PC-3 (cell line): ENCODE data around the gene SMIM33.

Experiments used
- EZH2 ChIP-seq: fragments of 300-600 bp; sonication (generic); IDR thresholded peaks from one replicate; pipeline ENCODE4 v1.6.1; 2017; ENCODE audit warnings: antibody characterized with exemption, mild to moderate bottlenecking, low read length; ENCODE audit not compliant: unreplicated experiment
- EZH2phosphoT487 ChIP-seq: fragments of 300-600 bp; sonication (generic); IDR thresholded peaks from 2 replicates; pipeline ENCODE4 v1.6.1; 2018; ENCODE audit warnings: mild to moderate bottlenecking, antibody characterized with exemption, low read length, borderline replicate concordance
- TF ChIP-seq, protein P1 (sequence below): fragments of 300-600 bp; sonication (generic); conservative IDR thresholded peaks from 2 replicates; pipeline ENCODE4 v1.5.1; 2017; ENCODE audit warnings: antibody characterized with exemption, low read depth, mild to moderate bottlenecking, low read length

DNA sequence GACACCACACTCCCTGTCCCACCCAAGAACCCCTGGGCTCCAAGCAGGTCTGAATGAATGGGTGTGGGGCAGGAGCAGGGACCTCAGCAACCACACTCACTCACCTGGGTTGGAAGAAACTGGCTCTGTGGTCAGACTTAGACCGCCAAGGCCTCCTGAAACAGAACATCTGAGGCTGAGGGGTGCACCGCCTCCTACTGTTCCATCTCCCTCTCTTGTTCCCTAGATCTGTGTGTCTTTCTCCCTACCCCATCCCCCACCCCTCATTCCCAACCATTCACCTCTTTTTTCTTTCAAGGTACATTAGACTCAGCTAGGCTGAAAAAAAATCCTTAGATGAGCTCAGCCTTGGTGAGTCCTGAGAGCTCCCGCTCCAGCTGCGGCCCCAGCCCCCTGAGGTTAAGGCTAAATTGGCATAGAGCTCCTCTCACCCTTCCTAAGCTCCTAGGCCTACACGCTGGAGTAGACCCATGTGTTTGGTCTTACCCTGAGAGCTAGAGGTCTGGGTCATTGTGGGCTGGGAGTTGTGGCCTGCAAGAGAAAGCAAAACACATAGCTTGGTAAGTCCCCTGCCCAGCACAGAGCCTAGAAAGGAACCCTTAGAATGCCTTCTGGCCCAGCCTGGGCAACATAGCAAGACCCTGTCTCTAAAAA lies 13.0 kb upstream of the SMIM33 start:
- no peak for TF ChIP-seq EZH2phosphoT487
- TF ChIP-seq EZH2, result no peak
- TF ChIP-seq, protein P1, sequence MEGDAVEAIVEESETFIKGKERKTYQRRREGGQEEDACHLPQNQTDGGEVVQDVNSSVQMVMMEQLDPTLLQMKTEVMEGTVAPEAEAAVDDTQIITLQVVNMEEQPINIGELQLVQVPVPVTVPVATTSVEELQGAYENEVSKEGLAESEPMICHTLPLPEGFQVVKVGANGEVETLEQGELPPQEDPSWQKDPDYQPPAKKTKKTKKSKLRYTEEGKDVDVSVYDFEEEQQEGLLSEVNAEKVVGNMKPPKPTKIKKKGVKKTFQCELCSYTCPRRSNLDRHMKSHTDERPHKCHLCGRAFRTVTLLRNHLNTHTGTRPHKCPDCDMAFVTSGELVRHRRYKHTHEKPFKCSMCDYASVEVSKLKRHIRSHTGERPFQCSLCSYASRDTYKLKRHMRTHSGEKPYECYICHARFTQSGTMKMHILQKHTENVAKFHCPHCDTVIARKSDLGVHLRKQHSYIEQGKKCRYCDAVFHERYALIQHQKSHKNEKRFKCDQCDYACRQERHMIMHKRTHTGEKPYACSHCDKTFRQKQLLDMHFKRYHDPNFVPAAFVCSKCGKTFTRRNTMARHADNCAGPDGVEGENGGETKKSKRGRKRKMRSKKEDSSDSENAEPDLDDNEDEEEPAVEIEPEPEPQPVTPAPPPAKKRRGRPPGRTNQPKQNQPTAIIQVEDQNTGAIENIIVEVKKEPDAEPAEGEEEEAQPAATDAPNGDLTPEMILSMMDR, result no peak
